Skin epidermis (tissue), 12 donors: ENCODE data around the gene CDH13.

Experiments used
- H3K27ac ChIP-seq, 21 experiments: fragments of 200-600 bp; sonication (generic) in 11 of 21; one replicate each; pipeline ENCODE4 v1.5.0; 2020; ENCODE audit warnings: mild to moderate bottlenecking in 3 of 21, inconsistent platforms in 2 of 21, moderate library complexity in 2 of 21
- H3K4me3 ChIP-seq, 7 experiments: fragments of 200-600 bp; sonication (generic) in 2 of 7; one replicate each; pipeline ENCODE4 v1.5.0; 2020; ENCODE audit warnings: inconsistent platforms in 2 of 7, mild to moderate bottlenecking in 2 of 7, moderate library complexity in 1 of 7

The CDH13 gene

GRCh38 chr16:83520596-83520995 is 893.8 kb downstream of the CDH13 start:
- no peak overlapping the region for H3K27ac ChIP-seq
- no peak overlapping the region for H3K4me3 ChIP-seq

GRCh38 chr16:83530293-83530692 is 903.5 kb downstream of the CDH13 start:
- H3K4me3 ChIP-seq, result no peak overlapping the region
- H3K27ac ChIP-seq, result no peak overlapping the region

GRCh38 chr16:83532634-83533033 is 905.9 kb downstream of the CDH13 start:
- no peak overlapping the region for H3K27ac ChIP-seq
- H3K4me3 ChIP-seq, result no peak overlapping the region

GRCh38 chr16:83533193-83533592 is 906.4 kb downstream of the CDH13 start:
- Histone ChIP-seq H3K27ac (no peak overlapping the region), H3K4me3 (no peak overlapping the region)

- no peak overlapping the region for H3K4me3 ChIP-seq
Observed at GRCh38 chr16:83538707-83539106, 911.9 kb downstream of the CDH13 start.

GRCh38 chr16:83539736-83540490 is 913.1 kb downstream of the CDH13 start:
- Histone ChIP-seq H3K4me3 (no peak overlapping the region), H3K27ac (no peak overlapping the region)

More at GRCh38 chr16:83538707-83539106, 911.9 kb downstream of the CDH13 start:
- H3K27ac ChIP-seq, result no peak overlapping the region

GRCh38 chr16:83541231-83541630 is 914.5 kb downstream of the CDH13 start:
- H3K27ac ChIP-seq, result no peak overlapping the region
- no peak overlapping the region for H3K4me3 ChIP-seq

GRCh38 chr16:83542491-83542890 is 915.7 kb downstream of the CDH13 start:
- H3K4me3 ChIP-seq, result no peak overlapping the region
- no peak overlapping the region for H3K27ac ChIP-seq

- H3K4me3 ChIP-seq, result no peak overlapping the region
- H3K27ac ChIP-seq, result no peak overlapping the region
Observed at GRCh38 chr16:83549316-83550182, 922.8 kb downstream of the CDH13 start.

- H3K27ac ChIP-seq, result no peak overlapping the region
Observed at GRCh38 chr16:83550183-83550569, 923.4 kb downstream of the CDH13 start.

GRCh38 chr16:83552228-83552627 is 925.5 kb downstream of the CDH13 start:
- Histone ChIP-seq H3K27ac (no peak overlapping the region), H3K4me3 (no peak overlapping the region)

More at GRCh38 chr16:83550183-83550569, 923.4 kb downstream of the CDH13 start:
- no peak overlapping the region for H3K4me3 ChIP-seq

- Histone ChIP-seq H3K27ac (no peak overlapping the region), H3K4me3 (no peak overlapping the region)
Observed at GRCh38 chr16:83552930-83553329, 926.2 kb downstream of the CDH13 start.

GRCh38 chr16:83554096-83554495 is 927.3 kb downstream of the CDH13 start:
- H3K27ac ChIP-seq, result no peak overlapping the region
- no peak overlapping the region for H3K4me3 ChIP-seq

GRCh38 chr16:83554540-83554939 is 927.8 kb downstream of the CDH13 start:
- Histone ChIP-seq H3K4me3 (no peak overlapping the region), H3K27ac (no peak overlapping the region)

- Histone ChIP-seq H3K27ac (no peak overlapping the region), H3K4me3 (no peak overlapping the region)
Observed at GRCh38 chr16:83561876-83562275, 935.1 kb downstream of the CDH13 start.

GRCh38 chr16:83568345-83568744 is 941.6 kb downstream of the CDH13 start:
- no peak overlapping the region for H3K27ac ChIP-seq
- H3K4me3 ChIP-seq, result no peak overlapping the region

GRCh38 chr16:83574388-83574787 is 947.6 kb downstream of the CDH13 start:
- no peak overlapping the region for H3K27ac ChIP-seq
- no peak overlapping the region for H3K4me3 ChIP-seq

- H3K4me3 ChIP-seq, result no peak overlapping the region
- no peak overlapping the region for H3K27ac ChIP-seq
Observed at GRCh38 chr16:83577078-83577745, 950.4 kb downstream of the CDH13 start.

GRCh38 chr16:83578171-83578570 is 951.4 kb downstream of the CDH13 start:
- Histone ChIP-seq H3K4me3 (no peak overlapping the region), H3K27ac (no peak overlapping the region)

GRCh38 chr16:83579027-83579426 is 952.3 kb downstream of the CDH13 start:
- Histone ChIP-seq H3K27ac (no peak overlapping the region), H3K4me3 (no peak overlapping the region)
